Epithelial cell of prostate (primary cell): ENCODE results near the gene NCBP2.
A peak's percentile ranks its signal among the peaks of the same experiment; 100 is the strongest.

Experiments used
- DNase-seq: peaks from one replicate; pipeline ENCODE4 v3.0.0-alpha.2; 2011; ENCODE audit warnings: low read depth, low spot score
- H3K27ac ChIP-seq: fragments of 450-650 bp; 2 replicates; pipeline ENCODE4 v1.5.1; 2017; ENCODE audit warnings: mild to moderate bottlenecking

The NCBP2 gene

GRCh38 chr3:196889844-196890708 is 52.3 kb downstream of the NCBP2 start:
- DNase-seq, result no peak
- H3K27ac ChIP-seq, result peak overlapping the region; percentile 59

- no peak overlapping the region for H3K27ac ChIP-seq
- DNase-seq, result no peak
Measured at GRCh38 chr3:196886144-196886543, 56.2 kb downstream of the NCBP2 start.
